ENCODE data around the gene OR8G5. TPM values are rescaled to one million over a fixed set of nuclear protein-coding genes. Genes with fewer than 3 reads are reported as not detected.
"Not testable (repeated sequence)": the region's sequence is repeated elsewhere in the genome, so short reads cannot be mapped to it uniquely, and the experiment has no call there.

Gene OR8G5
- total RNA-seq, 1 donor from 2014 or later: not detected

DNA sequence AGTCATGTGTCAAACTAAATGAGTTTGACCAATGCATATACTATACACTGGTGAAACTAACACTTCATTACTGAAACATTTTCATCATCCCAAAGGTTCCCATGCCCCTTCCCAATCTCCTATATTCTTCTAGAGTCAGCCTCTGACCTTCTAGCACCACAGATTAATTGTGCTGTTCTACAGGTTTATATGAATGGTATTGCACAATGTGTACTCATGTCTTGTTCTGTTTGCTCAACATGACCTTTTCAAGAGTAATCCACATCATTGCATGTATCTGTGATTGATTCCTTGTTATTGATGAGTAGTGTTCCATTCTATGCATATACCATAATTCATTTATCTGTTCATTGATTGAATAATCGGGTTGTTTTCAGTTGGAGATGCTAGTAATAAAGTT lies 22.8 kb upstream of the OR8G5 start:
- H3K36me3 Mint-ChIP-seq (ENCODE audit: unreplicated experiment): no peaks in the 10 kb centered on the region
- H3K4me1 Mint-ChIP-seq (ENCODE audit: unreplicated experiment): no peaks in the 10 kb centered on the region
- no peak overlapping the region for H3K4me3 Mint-ChIP-seq (ENCODE audit: unreplicated experiment)
- DNase-seq (ENCODE audit: extremely low spot score, unreplicated experiment): no peak
- H3K27ac Mint-ChIP-seq (ENCODE audit: unreplicated experiment): no peak overlapping the region
- TF ChIP-seq, protein P1, sequence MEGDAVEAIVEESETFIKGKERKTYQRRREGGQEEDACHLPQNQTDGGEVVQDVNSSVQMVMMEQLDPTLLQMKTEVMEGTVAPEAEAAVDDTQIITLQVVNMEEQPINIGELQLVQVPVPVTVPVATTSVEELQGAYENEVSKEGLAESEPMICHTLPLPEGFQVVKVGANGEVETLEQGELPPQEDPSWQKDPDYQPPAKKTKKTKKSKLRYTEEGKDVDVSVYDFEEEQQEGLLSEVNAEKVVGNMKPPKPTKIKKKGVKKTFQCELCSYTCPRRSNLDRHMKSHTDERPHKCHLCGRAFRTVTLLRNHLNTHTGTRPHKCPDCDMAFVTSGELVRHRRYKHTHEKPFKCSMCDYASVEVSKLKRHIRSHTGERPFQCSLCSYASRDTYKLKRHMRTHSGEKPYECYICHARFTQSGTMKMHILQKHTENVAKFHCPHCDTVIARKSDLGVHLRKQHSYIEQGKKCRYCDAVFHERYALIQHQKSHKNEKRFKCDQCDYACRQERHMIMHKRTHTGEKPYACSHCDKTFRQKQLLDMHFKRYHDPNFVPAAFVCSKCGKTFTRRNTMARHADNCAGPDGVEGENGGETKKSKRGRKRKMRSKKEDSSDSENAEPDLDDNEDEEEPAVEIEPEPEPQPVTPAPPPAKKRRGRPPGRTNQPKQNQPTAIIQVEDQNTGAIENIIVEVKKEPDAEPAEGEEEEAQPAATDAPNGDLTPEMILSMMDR (IDR thresholded peaks at IDR 0.05): no peak
- no peaks in the 10 kb centered on the region for H3K9me3 Mint-ChIP-seq (ENCODE audit: unreplicated experiment)
- no peaks in the 10 kb centered on the region for H3K27me3 Mint-ChIP-seq (ENCODE audit: unreplicated experiment)

DNA sequence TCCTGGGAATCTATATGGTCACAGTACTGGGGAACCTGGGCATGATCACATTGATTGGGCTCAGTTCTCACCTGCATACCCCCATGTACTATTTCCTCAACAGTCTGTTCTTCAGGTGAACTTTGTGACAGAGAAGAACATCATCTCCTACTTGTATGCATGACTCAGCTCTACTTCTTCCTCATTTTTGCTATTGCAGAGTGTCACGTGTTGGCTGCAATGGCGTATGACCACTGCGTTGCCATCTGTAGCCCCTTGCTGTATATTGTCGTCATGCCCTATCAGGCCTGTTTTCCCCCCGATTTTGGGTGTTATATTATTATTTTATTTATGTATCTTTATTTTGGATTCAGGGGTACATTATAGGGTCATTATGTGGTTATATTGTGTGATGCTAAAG lies 17.7 kb upstream of the OR8G5 start:
- Mint-ChIP-seq H3K27ac (ENCODE audit: unreplicated experiment) (no peak overlapping the region), H3K27me3 (ENCODE audit: unreplicated experiment) (peaks cover 2% of the 10 kb centered on the region), H3K4me1 (ENCODE audit: unreplicated experiment) (no peaks in the 10 kb centered on the region)

DNA sequence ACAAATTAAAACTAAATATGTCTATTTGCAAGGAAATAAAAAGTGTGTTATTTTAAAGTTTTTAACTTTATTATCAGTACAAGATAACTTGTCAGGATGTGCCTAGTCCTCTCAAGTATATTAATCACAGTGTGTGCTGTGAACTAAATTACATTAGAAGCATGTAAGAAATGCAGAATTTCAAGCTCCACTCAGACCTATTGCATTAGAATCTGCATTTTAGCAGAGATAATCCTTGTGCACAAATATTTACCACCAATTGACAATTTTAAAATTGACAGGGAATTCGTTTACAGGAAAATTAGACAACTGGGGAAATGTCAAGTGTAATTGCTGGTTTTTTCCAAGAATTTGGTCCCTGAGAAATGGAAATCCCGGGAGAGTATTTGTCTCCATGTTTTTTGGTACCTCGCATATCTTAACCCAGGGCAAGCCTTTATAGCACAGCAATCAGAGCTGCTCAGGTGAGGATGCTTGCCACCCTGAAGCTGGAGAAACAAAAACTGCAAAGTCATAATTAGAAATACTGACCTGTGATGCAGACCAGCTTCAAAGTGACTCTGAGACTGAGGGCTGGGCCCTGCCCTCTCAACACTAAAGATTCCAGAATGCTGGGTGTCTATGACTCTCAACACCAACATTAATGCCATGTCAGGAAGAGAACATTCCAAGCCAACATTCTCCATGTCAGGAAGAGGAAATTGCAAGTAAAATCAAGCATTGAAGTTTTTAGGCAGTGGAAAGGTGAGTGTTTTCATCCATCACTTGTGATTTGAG lies 15.4 kb upstream of the OR8G5 start, which contains the start of gene OR8G1:
TSS of gene OR8G1 (plus strand) at position 475 of the 777 bp plus-strand sequence. CDS start 8,581 bp downstream, outside the sequence.
- Mint-ChIP-seq H3K27ac (ENCODE audit: unreplicated experiment) (no peak within 1 kb of the TSS), H3K36me3 (ENCODE audit: unreplicated experiment) (no peaks in the 10 kb centered on the region), H3K27me3 (ENCODE audit: unreplicated experiment) (peaks cover 2% of the 10 kb centered on the region), H3K9me3 (ENCODE audit: unreplicated experiment) (no peaks in the 10 kb centered on the region), H3K4me3 (ENCODE audit: unreplicated experiment) (no peak within 1 kb of the TSS), H3K4me1 (ENCODE audit: unreplicated experiment) (no peaks in the 10 kb centered on the region)
- TF ChIP-seq, protein P1 (IDR thresholded peaks at IDR 0.05): no peak
- no peak for DNase-seq (ENCODE audit: extremely low spot score, unreplicated experiment)

More for the DNA sequence above, 17.7 kb upstream of the OR8G5 start:
- H3K4me3 Mint-ChIP-seq (ENCODE audit: unreplicated experiment): no peak overlapping the region
- H3K36me3 Mint-ChIP-seq (ENCODE audit: unreplicated experiment): no peaks in the 10 kb centered on the region
- no peak for DNase-seq (ENCODE audit: extremely low spot score, unreplicated experiment)
- no peaks in the 10 kb centered on the region for H3K9me3 Mint-ChIP-seq (ENCODE audit: unreplicated experiment)
- TF ChIP-seq, protein P1 (IDR thresholded peaks at IDR 0.05): no peak

DNA sequence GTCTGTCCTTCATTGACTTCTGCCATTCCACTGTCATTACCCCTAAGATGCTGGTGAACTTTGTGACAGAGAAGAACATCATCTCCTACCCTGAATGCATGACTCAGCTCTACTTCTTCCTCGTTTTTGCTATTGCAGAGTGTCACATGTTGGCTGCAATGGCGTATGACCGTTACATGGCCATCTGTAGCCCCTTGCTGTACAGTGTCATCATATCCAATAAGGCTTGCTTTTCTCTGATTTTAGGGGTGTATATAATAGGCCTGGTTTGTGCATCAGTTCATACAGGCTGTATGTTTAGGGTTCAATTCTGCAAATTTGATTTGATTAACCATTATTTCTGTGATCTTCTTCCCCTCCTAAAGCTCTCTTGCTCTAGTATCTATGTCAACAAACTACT lies 6.3 kb upstream of the OR8G5 start:
- H3K27me3 Mint-ChIP-seq (ENCODE audit: unreplicated experiment); H3K27ac Mint-ChIP-seq (ENCODE audit: unreplicated experiment); H3K4me1 Mint-ChIP-seq (ENCODE audit: unreplicated experiment); DNase-seq (ENCODE audit: extremely low spot score, unreplicated experiment); H3K36me3 Mint-ChIP-seq (ENCODE audit: unreplicated experiment); H3K9me3 Mint-ChIP-seq (ENCODE audit: unreplicated experiment); H3K4me3 Mint-ChIP-seq (ENCODE audit: unreplicated experiment): not testable (repeated sequence)

DNA sequence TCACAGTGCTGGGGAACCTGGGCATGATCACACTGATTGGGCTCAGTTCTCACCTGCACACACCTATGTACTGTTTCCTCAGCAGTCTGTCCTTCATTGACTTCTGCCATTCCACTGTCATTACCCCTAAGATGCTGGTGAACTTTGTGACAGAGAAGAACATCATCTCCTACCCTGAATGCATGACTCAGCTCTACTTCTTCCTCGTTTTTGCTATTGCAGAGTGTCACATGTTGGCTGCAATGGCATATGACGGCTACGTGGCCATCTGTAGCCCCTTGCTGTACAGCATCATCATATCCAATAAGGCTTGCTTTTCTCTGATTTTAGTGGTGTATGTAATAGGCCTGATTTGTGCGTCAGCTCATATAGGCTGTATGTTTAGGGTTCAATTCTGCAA lies 8.9 kb downstream of the OR8G5 start:
- DNase-seq (ENCODE audit: extremely low spot score, unreplicated experiment); H3K27ac Mint-ChIP-seq (ENCODE audit: unreplicated experiment); H3K4me3 Mint-ChIP-seq (ENCODE audit: unreplicated experiment); H3K9me3 Mint-ChIP-seq (ENCODE audit: unreplicated experiment); H3K27me3 Mint-ChIP-seq (ENCODE audit: unreplicated experiment); H3K4me1 Mint-ChIP-seq (ENCODE audit: unreplicated experiment); H3K36me3 Mint-ChIP-seq (ENCODE audit: unreplicated experiment): not testable (repeated sequence)

DNA sequence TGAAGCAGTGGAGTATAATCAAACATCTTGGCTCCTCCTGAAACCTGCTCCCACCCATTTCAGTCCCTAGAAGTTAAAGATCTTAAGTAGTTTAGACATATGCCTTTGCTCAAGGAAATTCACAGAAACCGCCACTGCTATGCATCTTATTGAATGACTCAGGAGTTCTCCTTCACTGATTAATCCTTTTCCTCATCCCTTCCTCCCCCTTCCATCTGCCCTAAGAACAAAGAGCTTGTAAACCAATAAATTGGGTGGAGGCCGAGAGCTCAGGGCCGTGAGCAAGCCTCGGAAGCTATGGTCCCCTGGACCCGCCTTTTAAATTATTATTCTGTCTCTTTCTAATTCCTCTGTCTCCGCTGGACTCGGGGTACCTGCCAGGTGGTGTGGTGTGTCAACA lies 14.7 kb downstream of the OR8G5 start:
- not testable (repeated sequence) for DNase-seq (ENCODE audit: extremely low spot score, unreplicated experiment); H3K36me3 Mint-ChIP-seq (ENCODE audit: unreplicated experiment); H3K9me3 Mint-ChIP-seq (ENCODE audit: unreplicated experiment); H3K4me1 Mint-ChIP-seq (ENCODE audit: unreplicated experiment); H3K27me3 Mint-ChIP-seq (ENCODE audit: unreplicated experiment); H3K27ac Mint-ChIP-seq (ENCODE audit: unreplicated experiment); H3K4me3 Mint-ChIP-seq (ENCODE audit: unreplicated experiment)

All from osteocyte (in vitro differentiated cells).